HG03460 (cell line): ENCODE measurements around the gene CHKA.

Experiments
- ATAC-seq: cut with Tn5 transposase; IDR thresholded peaks from one replicate; pipeline ENCODE4 v1.9.1; 2021; ENCODE audit not compliant: unreplicated experiment

Gene CHKA

GRCh38 chr11:68121067-68121899 is at the start of gene CHKA:
TSS of gene CHKA (minus strand) at chr11:68121388. CDS start at chr11:68121177, 211 bp downstream.
- peak; percentile 80 for ATAC-seq

DNA sequence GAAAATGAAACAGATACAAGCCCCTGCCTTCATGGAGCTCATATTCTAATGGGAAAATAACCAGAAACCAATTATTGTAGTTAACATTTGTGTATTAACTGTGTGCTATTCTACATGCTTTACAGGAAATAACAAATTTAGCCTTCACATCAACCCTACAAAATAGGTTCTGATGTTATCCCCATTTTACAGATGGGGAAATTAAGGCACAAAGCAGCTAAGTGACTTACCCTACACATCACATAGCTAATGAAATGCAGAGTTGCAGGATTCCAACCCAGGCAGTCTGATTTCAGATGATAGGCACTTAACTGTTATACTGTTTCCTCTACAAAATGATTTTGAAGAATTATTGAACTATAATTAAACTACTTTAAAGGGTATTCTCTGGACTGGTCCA is 48.3 kb upstream of the CHKA start:
- ATAC-seq, result no peak

- ATAC-seq, result no peak
Measured at GRCh38 chr11:68168694-68169093, 47.5 kb upstream of the CHKA start.

GRCh38 chr11:68167474-68167873 is 46.3 kb upstream of the CHKA start:
- no peak for ATAC-seq

GRCh38 chr11:68166969-68167368 is 45.8 kb upstream of the CHKA start:
- ATAC-seq, result no peak

- no peak for ATAC-seq
Measured at GRCh38 chr11:68165601-68166000, 44.4 kb upstream of the CHKA start.

- no peak for ATAC-seq
Measured at GRCh38 chr11:68164437-68164836, 43.2 kb upstream of the CHKA start.

DNA sequence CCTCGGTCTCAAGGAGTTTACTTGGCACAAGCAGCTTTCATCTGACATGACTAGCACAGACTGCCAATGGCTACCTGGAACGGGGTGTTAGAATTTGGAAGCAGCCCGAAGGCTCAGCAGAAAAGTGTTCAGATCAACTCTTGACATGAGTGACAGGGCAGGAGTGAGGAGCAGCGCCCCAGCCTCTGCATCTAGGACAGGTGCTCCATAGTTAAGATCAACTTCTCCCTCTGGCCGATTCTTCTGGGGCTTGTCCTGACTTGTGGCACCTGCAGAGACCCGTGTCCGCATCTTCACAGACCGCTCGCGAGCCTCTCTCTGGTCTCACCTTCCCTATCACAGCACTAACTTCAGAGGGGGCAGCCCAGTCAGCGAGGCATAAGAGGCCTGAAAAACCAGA is 42.5 kb upstream of the CHKA start:
- no peak for ATAC-seq

DNA sequence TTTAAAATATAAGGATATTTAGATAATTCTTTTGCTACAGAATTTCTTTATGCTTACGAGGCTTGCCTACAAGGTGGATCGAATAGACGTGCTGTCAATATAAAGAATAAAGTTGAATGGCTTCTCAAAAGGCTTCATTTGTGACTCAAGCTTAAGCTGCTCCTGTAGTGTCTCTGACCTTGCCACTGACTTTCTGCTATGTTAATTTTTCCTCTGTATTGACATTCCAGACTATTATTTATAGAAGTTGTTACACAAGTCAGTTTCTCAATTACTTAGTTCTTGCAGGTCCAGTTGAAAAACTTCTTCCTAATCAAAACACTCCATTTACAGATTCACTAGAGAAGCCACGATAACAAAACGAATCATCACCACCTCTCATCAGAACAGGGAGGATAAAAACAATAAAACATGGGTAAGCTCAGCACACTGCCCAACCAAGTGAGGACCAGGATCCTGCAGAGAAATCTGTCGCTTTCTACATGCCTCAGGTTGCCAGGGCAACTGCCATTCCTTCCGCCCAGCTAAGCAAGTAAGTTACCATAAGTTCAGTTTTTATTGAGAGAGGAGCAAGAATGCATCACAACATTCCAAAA is 39.0 kb upstream of the CHKA start:
- no peak for ATAC-seq

- no peak for ATAC-seq
Measured at GRCh38 chr11:68159665-68160064, 38.5 kb upstream of the CHKA start.

GRCh38 chr11:68159161-68159560 is 38.0 kb upstream of the CHKA start:
- ATAC-seq, result no peak

GRCh38 chr11:68158580-68158979 is 37.4 kb upstream of the CHKA start:
- ATAC-seq, result no peak

- ATAC-seq, result no peak
Measured at GRCh38 chr11:68153742-68154141, 32.6 kb upstream of the CHKA start.

- ATAC-seq, result no peak
Measured at GRCh38 chr11:68150037-68150436, 28.8 kb upstream of the CHKA start.

GRCh38 chr11:68149417-68149816 is 28.2 kb upstream of the CHKA start:
- ATAC-seq, result no peak

DNA sequence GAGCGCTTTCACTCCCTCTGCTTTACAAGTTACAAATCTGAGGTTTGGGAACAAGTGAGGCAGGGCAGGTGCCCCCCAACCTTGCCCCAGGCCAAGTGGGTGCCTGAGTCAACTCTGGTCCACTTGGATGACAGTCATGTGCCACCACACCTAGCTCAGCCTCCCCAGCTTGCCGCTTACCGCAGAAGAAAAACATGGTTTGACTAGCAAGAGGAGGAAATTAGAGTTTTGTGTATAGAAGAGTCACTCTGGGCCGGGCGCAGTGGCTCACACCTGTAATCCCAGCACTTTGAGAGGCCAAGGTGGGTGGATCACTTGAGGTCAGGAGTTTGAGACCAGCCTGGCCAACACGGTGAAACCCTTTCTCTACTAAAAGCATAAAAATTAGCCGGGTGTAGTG is 27.7 kb upstream of the CHKA start:
- no peak for ATAC-seq

DNA sequence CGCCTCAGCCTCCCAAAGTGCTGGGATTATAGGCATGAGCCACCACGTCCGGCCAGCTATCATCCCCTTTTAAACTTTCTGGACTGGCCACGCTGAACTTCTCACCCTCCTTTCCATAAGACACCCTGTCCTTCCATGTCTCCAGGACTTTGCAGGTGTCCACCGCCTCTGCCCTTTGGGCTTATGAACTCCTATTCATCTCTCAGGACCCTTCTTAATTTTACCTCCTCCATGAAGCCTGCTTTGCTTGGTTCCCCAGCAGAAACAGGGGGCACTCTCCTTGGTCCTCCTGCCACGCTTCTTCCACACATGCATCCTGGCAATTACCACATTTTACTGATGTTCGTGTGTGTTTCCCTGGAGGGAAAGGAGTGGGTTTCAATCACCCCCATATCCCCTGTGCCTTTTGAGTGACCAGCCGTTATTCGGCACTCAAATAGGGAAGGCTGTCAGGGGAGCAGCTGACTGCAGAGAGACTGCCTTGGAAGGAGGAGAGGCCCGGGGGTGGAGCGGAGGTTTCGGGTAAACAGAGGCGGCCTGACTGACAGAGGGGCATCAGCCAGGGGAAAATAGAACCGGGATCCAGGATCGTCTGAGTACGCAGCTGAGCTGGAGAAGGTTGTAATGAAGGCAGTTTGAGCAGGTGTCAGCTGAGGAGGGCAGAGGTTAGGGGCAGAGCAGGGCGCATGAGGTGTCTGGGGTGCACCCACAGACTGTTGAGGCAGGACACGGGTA is 27.1 kb upstream of the CHKA start:
- no peak for ATAC-seq

DNA sequence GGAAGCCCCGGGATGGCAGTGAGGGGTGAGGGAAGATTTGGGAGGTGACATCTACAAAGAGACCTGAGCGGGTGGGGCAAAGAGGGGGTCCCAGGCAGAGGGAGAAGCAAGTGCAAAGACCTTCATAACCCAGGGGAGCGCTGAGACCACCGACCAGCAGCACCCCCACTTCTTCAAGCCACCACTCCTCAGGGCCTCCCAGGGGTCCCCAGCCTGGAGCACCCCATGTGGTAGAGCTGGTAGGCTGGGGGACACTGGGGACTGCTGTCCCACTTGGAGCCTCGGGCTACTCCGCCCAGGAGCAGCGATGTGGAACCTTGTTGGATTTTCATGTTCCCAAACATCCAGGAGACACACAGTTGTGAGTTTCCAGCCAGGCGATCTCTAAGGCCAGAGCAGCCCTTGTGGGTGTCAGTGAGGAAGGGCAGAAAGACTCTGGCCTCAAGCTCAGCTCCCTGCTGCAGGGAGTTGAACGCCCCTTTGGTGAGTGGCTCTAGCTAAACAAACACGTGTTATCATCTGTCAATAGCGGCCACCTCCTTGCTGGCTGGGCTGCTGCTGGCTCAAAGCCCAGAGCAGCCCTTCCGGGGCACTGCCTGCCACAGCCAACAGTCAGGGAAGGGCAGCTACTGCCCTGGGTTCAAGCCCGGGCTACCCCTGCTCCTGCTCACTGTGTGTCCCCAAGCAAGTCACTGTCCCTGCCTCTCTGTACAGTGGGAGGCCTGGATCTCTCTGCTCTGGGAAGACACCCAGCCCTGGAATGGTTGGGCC is 25.7 kb upstream of the CHKA start:
- no peak for ATAC-seq

GRCh38 chr11:68146010-68146540 is 24.9 kb upstream of the CHKA start:
- ATAC-seq, result no peak

DNA sequence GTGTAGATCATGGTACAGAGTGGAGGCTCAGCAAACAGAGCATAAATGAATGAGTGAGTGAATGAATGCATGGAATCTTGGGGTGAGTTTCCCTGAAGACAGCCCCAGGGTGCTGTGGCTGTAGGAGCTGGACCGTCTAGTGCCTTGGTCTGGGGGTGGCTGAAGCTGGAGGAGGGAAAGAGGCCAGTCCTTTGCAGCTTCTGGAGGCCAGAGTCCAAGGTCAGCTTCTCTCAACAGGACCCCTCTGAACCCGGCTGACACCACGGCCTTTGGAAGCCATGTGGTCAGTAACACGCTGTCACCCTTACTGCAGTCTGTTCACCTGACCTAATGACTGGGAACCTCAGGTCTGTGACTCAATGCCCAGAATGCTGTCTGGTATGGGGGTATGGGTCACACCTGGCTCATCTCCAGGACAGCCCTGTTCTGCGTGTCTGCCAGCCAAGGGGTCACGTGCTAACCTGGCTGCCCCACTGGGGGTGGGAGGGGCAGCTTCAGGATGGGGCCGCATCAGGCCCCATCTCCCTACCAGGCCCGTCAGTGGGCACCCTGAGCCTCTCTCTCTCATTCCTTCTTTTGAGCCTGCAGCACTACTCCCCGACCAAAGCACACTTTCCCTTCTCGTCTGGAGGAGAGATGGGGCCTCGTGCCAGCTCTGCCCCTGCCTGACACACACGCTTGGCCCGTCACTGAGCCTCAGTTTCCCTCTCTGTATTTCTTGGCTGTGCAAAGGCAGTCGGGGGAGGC is 24.1 kb upstream of the CHKA start:
- no peak for ATAC-seq
